MM.1S (cell line): Measurements from ENCODE around the gene DDN.

Experiments used
- CTCF ChIP-seq: fragments of 300-600 bp; sonication (generic); IDR thresholded peaks from 2 replicates; pipeline ENCODE4 v1.5.1; 2016; ENCODE audit warnings: antibody characterized with exemption, low read length, mixed read lengths
- EZH2 ChIP-seq: fragments of 300-600 bp; sonication (generic); optimal IDR thresholded peaks from 2 replicates; pipeline ENCODE3; 2017; ENCODE audit warnings: low read depth, mild to moderate bottlenecking, antibody characterized with exemption, low read length, mixed read lengths
- EZH2phosphoT487 ChIP-seq: fragments of 300-600 bp; sonication (generic); IDR thresholded peaks from 2 replicates; pipeline ENCODE4 v1.6.1; 2018; ENCODE audit warnings: antibody characterized with exemption, low read length

GRCh38 chr12:48970702-48971334 lies 28.4 kb downstream of the DDN start:
- TF ChIP-seq CTCF = no peak
- no peak for TF ChIP-seq EZH2phosphoT487
- TF ChIP-seq EZH2 = no peak
